K562 (cell line): Measurements from ENCODE around the gene CSK.

ENCODE experiments used
- CHD4 ChIP-seq: fragments of 200-600 bp; sonication (generic); IDR thresholded peaks from 3 replicates; pipeline ENCODE4 v1.6.1; 2012; ENCODE audit warnings: low read depth, mild to moderate bottlenecking, mixed read lengths, low read length, inconsistent platforms; ENCODE audit not compliant: insufficient read depth, insufficient replicate concordance, poor library complexity, severe bottlenecking
- CTCF ChIP-seq, 3 experiments: IDR thresholded peaks in 2 of 3; conservative IDR thresholded peaks in 1 of 3; 2 replicates each; pipeline ENCODE4 v1.5.1; 2011 to 2012; ENCODE audit warnings: low read length in 3 of 3, mild to moderate bottlenecking in 3 of 3, control low read depth in 2 of 3, improper control_type of control experiment in 1 of 3, inconsistent platforms in 1 of 3, low read depth in 1 of 3, mixed read lengths in 1 of 3, moderate library complexity in 1 of 3; ENCODE audit not compliant: insufficient read depth in 2 of 3
- GABPB2 ChIP-seq: fragments of 250-450 bp; sonication (Bioruptor Pico); conservative IDR thresholded peaks from 2 replicates; pipeline ENCODE4 v1.5.1; 2021; ENCODE audit warnings: mild to moderate bottlenecking
- ID3 ChIP-seq, 2 experiments: fragments of 250-450 bp in 1 of 2; fragments of 450-650 bp in 1 of 2; sonication (Bioruptor Pico) in 1 of 2; IDR thresholded peaks; 2 replicates each; pipeline versions ENCODE4 v1.6.1 to v1.8.0; 2016 to 2021; ENCODE audit warnings: mild to moderate bottlenecking in 2 of 2, moderate library complexity in 2 of 2, missing compliant biosample characterization in 1 of 2, missing genetic modification characterization in 1 of 2
- JUNB ChIP-seq: fragments of 450-650 bp; formaldehyde crosslinking; conservative IDR thresholded peaks from 2 replicates; pipeline ENCODE4 v1.4.0; 2020; ENCODE audit warnings: mild to moderate bottlenecking
- POLR2AphosphoS5 ChIP-seq: IDR thresholded peaks from 2 replicates; pipeline ENCODE4 v1.6.1; 2011; ENCODE audit warnings: mild to moderate bottlenecking, low read depth, low read length, moderate library complexity; ENCODE audit not compliant: control insufficient read depth, insufficient read depth
- ZNF24 ChIP-seq: fragments of 450-650 bp; IDR thresholded peaks from 2 replicates; pipeline ENCODE4 v1.6.1; 2016
- ZNF639 ChIP-seq, 2 experiments: fragments of 200-800 bp in 1 of 2; sonication (Bioruptor generic) in 1 of 2; sonication (generic) in 1 of 2; formaldehyde crosslinking in 1 of 2; IDR thresholded peaks in 1 of 2; conservative IDR thresholded peaks in 1 of 2; 2 replicates each; pipeline versions ENCODE4 v1.5.0 to v1.6.1; 2016 to 2020; ENCODE audit warnings: missing compliant biosample characterization in 1 of 2, missing genetic modification characterization in 1 of 2, missing genetic modification reagents in 1 of 2

GRCh38 chr15:74851960-74852359 is 70.1 kb downstream of the CSK start:
- no peak for TF ChIP-seq CTCF (IDR thresholded peaks at IDR 0.05 in 2 of 3, conservative IDR thresholded peaks at IDR 0.05 in 1 of 3; ENCODE audit: insufficient read depth in 2 of 3, low read depth in 1 of 3, low read length in 3 of 3)
- TF ChIP-seq ID3 (CRISPR knock-in tag; IDR thresholded peaks at IDR 0.05), result no peak
- TF ChIP-seq ID3 (tag; IDR thresholded peaks at IDR 0.05), result no peak
- no peak for TF ChIP-seq CHD4
- no peak for TF ChIP-seq ZNF24
- no peak for TF ChIP-seq ZNF639 (CRISPR knock-in tag; conservative IDR thresholded peaks at IDR 0.05 in 1 of 2, IDR thresholded peaks at IDR 0.05 in 1 of 2)
- TF ChIP-seq GABPB2 (CRISPR knock-in tag), result no peak
- TF ChIP-seq JUNB (CRISPR knock-in tag), result no peak
- no peak for TF ChIP-seq POLR2AphosphoS5
